Neuronal stem cell (in vitro differentiated cells): ENCODE measurements around the gene CRLF2.
A peak's percentile ranks its signal among the peaks of the same experiment; 100 is the strongest.

ENCODE experiments used
- DNase-seq: peaks from one replicate; pipeline ENCODE4 v3.0.0-alpha.2; 2013; ENCODE audit warnings: low spot score
- H2AFZ ChIP-seq: one replicate; pipeline ENCODE4 v1.6.1; 2013; ENCODE audit warnings: mild to moderate bottlenecking, low read length, inconsistent platforms
- H2AK5ac ChIP-seq: 2 replicates; pipeline ENCODE4 v1.6.1; 2013; ENCODE audit warnings: low read depth, mild to moderate bottlenecking, inconsistent platforms, low read length, moderate library complexity, mixed read lengths
- H2BK120ac ChIP-seq: 2 replicates; pipeline ENCODE4 v1.6.1; 2013; ENCODE audit warnings: low read depth, mild to moderate bottlenecking, inconsistent platforms, low read length, moderate library complexity, mixed read lengths
- H2BK12ac ChIP-seq: one replicate; pipeline ENCODE4 v1.6.1; 2013; ENCODE audit warnings: low read length, inconsistent platforms
- H2BK15ac ChIP-seq: 2 replicates; pipeline ENCODE4 v1.6.1; 2013; ENCODE audit warnings: mild to moderate bottlenecking, low read length, inconsistent platforms, mixed read lengths
- H2BK5ac ChIP-seq: one replicate; pipeline ENCODE4 v1.6.1; 2013; ENCODE audit warnings: inconsistent platforms, mild to moderate bottlenecking, low read length, moderate library complexity
- H3K14ac ChIP-seq: one replicate; pipeline ENCODE4 v1.6.1; 2013; ENCODE audit warnings: low read length, inconsistent platforms
- H3K18ac ChIP-seq: 2 replicates; pipeline ENCODE4 v1.6.1; 2013; ENCODE audit warnings: low read length, inconsistent platforms
- H3K23ac ChIP-seq: 2 replicates; pipeline ENCODE4 v1.6.1; 2013; ENCODE audit warnings: low read depth, mild to moderate bottlenecking, mixed read lengths, low read length, inconsistent platforms; ENCODE audit not compliant: poor library complexity
- H3K27ac ChIP-seq: replicated peaks from 3 replicates; pipeline ENCODE4 v1.5.1; 2013; ENCODE audit warnings: low read length, inconsistent platforms
- H3K27me3 ChIP-seq, 3 experiments: 2 replicates each; pipeline ENCODE4 v1.6.1; 2013; ENCODE audit warnings: low read length in 3 of 3, mild to moderate bottlenecking in 2 of 3, inconsistent platforms in 1 of 3, low read depth in 1 of 3, mixed read lengths in 1 of 3, moderate library complexity in 1 of 3; ENCODE audit not compliant: control insufficient read depth in 3 of 3, insufficient read depth in 3 of 3
- H3K36me3 ChIP-seq, 2 donors: replicated peaks in 1 of 2; 2 replicates each; pipeline ENCODE4 v1.6.1; 2013; ENCODE audit warnings: low read length in 2 of 2; ENCODE audit not compliant: control insufficient read depth in 2 of 2, insufficient read depth in 2 of 2
- H3K4ac ChIP-seq: 2 replicates; pipeline ENCODE4 v1.6.1; 2013; ENCODE audit warnings: inconsistent platforms, mild to moderate bottlenecking, low read length, moderate library complexity
- H3K4me1 ChIP-seq, 2 donors: 1 replicate in 1 of 2; 2 replicates in 1 of 2; pipeline ENCODE4 v1.6.1; 2013; ENCODE audit warnings: low read length in 2 of 2, low read depth in 1 of 2; ENCODE audit not compliant: control insufficient read depth in 2 of 2, insufficient read depth in 1 of 2
- H3K4me2 ChIP-seq: one replicate; pipeline ENCODE4 v1.6.1; 2013; ENCODE audit warnings: mild to moderate bottlenecking, low read length, inconsistent platforms; ENCODE audit not compliant: insufficient read depth, poor library complexity, severe bottlenecking
- H3K4me3 ChIP-seq, 2 donors: 2 replicates each; pipeline ENCODE4 v1.5.1; 2013; ENCODE audit warnings: low read length in 2 of 2, mild to moderate bottlenecking in 2 of 2, inconsistent platforms in 1 of 2, moderate library complexity in 1 of 2
- H3K79me1 ChIP-seq: one replicate; pipeline ENCODE4 v1.6.1; 2013; ENCODE audit warnings: low read depth, mild to moderate bottlenecking, inconsistent platforms, low read length, moderate library complexity
- H3K9ac ChIP-seq: one replicate; pipeline ENCODE4 v1.6.1; 2013; ENCODE audit warnings: mild to moderate bottlenecking, low read depth, low read length, inconsistent platforms; ENCODE audit not compliant: poor library complexity
- H3K9me3 ChIP-seq, 2 donors: replicated peaks in 1 of 2; 2 replicates each; pipeline versions ENCODE3 to v1.6.1; 2013; ENCODE audit warnings: low read length in 2 of 2, mild to moderate bottlenecking in 2 of 2, inconsistent platforms in 1 of 2, low read depth in 1 of 2, mixed read lengths in 1 of 2, moderate library complexity in 1 of 2; ENCODE audit not compliant: control insufficient read depth in 2 of 2, insufficient read depth in 1 of 2
- H4K8ac ChIP-seq: one replicate; pipeline ENCODE4 v1.6.1; 2013; ENCODE audit warnings: low read depth, mild to moderate bottlenecking, inconsistent platforms, low read length, moderate library complexity
- H4K91ac ChIP-seq: one replicate; pipeline ENCODE4 v1.6.1; 2013; ENCODE audit warnings: low read length, low read depth, mild to moderate bottlenecking, inconsistent platforms; ENCODE audit not compliant: poor library complexity
- WGBS, 2 donors: extraction: QIAGEN DNeasy Blood & Tissue Kit; methylation state at CpG; one replicate each; pipeline ENCODE4 v1.1.7; 2013; ENCODE audit warnings: missing lambda C conversion rate in 2 of 2, mixed read lengths in 1 of 2; ENCODE audit not compliant: insufficient read length in 2 of 2, insufficient replicate concordance in 1 of 2; ENCODE audit errors: extremely low coverage in 2 of 2; 5-methylcytosine and 5-hydroxymethylcytosine counted together

The CRLF2 gene

DNA sequence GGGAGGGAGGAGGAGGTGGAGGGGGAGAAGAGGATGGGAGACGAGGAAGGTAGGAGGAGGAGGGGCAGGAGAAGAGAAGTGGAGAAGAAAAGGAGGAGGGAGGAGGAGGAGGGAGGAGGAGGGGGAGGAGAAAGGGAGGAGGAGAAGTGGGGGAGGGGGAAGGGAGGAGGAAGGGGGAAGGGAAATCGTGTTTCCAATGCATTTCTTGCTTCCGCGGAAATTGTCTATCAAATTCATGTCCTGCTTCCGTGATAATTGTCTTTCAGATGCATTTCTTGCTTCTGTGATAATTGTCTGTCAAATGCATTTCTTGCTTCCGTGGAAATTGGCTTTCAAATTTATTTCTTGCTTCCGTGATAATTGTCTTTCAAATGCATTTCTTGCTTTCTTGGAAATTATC is 43.3 kb downstream of the CRLF2 start:
- Histone ChIP-seq H3K4me1 (peaks cover 0 to 3% of the 10 kb centered on the region in 2 donors), H2BK12ac (no peak overlapping the region), H3K9ac (no peak overlapping the region), H3K27ac (no peak overlapping the region), H3K36me3 (no peaks in the 10 kb centered on the region), H2BK120ac (no peak overlapping the region), H3K18ac (no peak overlapping the region), H3K27me3 (peaks cover 0 to 12% (median 0%) of the 10 kb centered on the region in 3 experiments), H2BK5ac (no peak overlapping the region), H3K23ac (no peak overlapping the region), H2AK5ac (no peak overlapping the region), H4K8ac (no peak overlapping the region), H3K9me3 (no peaks in the 10 kb centered on the region), H2BK15ac (no peak overlapping the region), H4K91ac (no peak overlapping the region), H3K4me2 (no peak overlapping the region), H3K79me1 (no peaks in the 10 kb centered on the region), H3K4ac (no peak overlapping the region), H3K4me3 (no peak overlapping the region), H3K14ac (no peak overlapping the region), H2AFZ (no peak overlapping the region)
- WGBS, 2 donors = no CpG with 5 or more reads among the region's 7 CpGs
- no peak for DNase-seq

DNA sequence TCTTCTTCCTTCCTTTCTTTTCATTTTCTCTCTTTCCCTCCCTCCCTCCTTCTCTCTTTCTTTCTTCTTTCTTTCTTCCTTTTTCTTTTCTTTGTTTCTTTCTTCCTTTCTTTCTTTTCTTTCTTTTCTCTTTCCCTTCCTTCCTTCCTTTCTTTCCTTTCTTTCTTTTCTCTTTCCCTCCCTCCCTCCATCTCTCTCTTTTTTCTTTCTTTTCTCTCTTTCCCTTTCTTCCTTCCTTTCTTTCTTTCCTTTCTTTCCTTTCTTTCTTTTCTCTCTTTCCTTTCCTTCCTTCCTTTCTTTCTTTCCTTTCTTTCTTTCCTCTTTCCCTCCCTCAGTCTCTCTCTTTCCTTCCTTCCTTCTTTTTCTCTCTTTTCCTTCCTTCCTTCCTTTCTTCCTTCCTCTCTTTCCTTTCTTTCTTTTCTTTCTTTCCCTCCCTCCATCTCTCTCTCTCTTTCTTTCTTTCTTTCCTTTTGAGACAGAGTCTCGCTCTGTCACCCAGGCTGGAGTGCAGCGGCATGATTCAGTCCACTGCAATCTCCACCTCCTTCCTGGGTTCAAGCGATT is 44.4 kb downstream of the CRLF2 start:
- no peak overlapping the region for H2AK5ac ChIP-seq
- no peak overlapping the region for H3K9ac ChIP-seq
- H3K14ac ChIP-seq = no peak overlapping the region
- no peak overlapping the region for H4K8ac ChIP-seq
- H3K27ac ChIP-seq = no peak overlapping the region
- H4K91ac ChIP-seq = no peak overlapping the region
- H2BK15ac ChIP-seq = no peak overlapping the region
- H2BK5ac ChIP-seq = no peak overlapping the region
- H3K4me1 ChIP-seq = peaks cover 0 to 3% of the 10 kb centered on the region in 2 donors
- peaks cover 0 to 11% (median 0%) of the 10 kb centered on the region in 3 experiments for H3K27me3 ChIP-seq
- no peaks in the 10 kb centered on the region for H3K9me3 ChIP-seq
- no peak for DNase-seq
- H2BK120ac ChIP-seq = no peak overlapping the region
- no CpG with 5 or more reads among the region's 3 CpGs for WGBS, 2 donors
- H3K4me3 ChIP-seq = no peak overlapping the region
- no peaks in the 10 kb centered on the region for H3K79me1 ChIP-seq
- no peak overlapping the region for H2BK12ac ChIP-seq
- H3K4me2 ChIP-seq = no peak overlapping the region
- H3K23ac ChIP-seq = no peak overlapping the region
- H3K36me3 ChIP-seq = no peaks in the 10 kb centered on the region
- H3K4ac ChIP-seq = no peak overlapping the region
- no peak overlapping the region for H2AFZ ChIP-seq
- no peak overlapping the region for H3K18ac ChIP-seq

DNA sequence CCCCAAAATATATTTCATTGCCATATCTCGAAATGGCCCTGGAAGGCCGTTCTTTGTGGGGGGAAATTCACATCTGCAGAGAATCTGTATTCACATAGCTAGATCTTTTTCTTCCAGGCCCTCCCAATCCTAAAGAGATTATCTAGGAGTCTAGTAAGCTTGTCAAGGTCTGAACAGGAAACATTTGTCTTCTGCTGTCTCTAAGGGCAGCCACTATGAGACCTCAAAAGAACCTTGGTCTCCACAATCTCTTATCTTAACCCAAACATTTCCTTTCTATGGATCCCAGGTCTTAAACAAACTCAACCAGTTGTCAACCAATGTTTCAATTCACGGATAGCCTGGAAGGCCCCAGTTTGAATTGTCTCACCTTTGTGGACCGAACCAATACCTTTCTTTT is 45.0 kb downstream of the CRLF2 start:
- WGBS, 2 donors = no CpG with 5 or more reads among the region's 4 CpGs
- DNase-seq = no peak

DNA sequence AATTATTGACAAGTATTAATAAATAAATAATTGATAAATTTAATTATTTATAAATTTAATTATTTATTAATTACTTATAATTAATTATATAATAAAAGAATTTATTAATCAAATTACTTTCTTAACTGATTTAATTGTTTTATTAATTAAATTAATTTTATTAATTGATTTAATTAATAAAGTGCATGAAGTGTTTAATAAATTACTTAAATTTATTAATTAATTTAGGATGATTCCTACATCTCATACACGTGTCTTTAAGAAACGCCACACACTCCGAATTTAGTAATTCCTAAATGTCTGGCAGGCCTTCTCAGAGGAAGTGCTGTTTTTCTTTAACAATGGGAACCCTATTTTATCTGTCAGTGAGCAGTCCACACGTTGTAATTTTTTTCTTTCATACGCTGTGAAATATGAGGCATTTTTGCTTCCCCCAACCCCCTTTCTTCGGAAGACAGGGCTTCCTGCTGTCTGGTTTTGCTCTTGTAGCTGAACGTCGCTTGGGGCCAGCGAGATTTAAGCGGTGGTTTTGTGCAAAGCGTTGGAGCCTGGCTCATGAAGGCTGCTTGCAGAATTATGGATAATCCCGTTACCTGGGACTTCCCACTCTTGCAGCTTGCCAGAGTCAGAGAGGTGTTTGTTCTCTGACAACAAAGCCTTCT is 46.8 kb downstream of the CRLF2 start:
- Histone ChIP-seq H3K9me3 (no peaks in the 10 kb centered on the region), H2BK5ac (no peak overlapping the region), H3K4me2 (no peak overlapping the region), H3K79me1 (no peaks in the 10 kb centered on the region), H3K18ac (no peak overlapping the region), H4K91ac (no peak overlapping the region), H3K23ac (no peak overlapping the region), H3K36me3 (no peaks in the 10 kb centered on the region), H2BK120ac (no peak overlapping the region), H3K14ac (no peak overlapping the region), H3K4ac (no peak overlapping the region), H3K9ac (no peak overlapping the region), H2AK5ac (no peak overlapping the region), H3K27me3 (peaks cover 0 to under 1% (median 0%) of the 10 kb centered on the region in 3 experiments), H4K8ac (no peak overlapping the region), H2AFZ (peak overlapping the region; percentile 68), H2BK12ac (no peak overlapping the region), H3K4me1 (peaks cover 0 to 3% of the 10 kb centered on the region in 2 donors), H2BK15ac (no peak overlapping the region), H3K4me3 (no peak overlapping the region), H3K27ac (peak overlapping the region; percentile 48)
- no peak for DNase-seq
- WGBS, 2 donors = no CpG with 5 or more reads among the region's 12 CpGs

More for the DNA sequence above, 45.0 kb downstream of the CRLF2 start:
- no peak overlapping the region for H3K18ac ChIP-seq
- no peaks in the 10 kb centered on the region for H3K9me3 ChIP-seq
- no peak overlapping the region for H3K4ac ChIP-seq
- no peak overlapping the region for H4K91ac ChIP-seq
- H2AK5ac ChIP-seq = no peak overlapping the region
- no peak overlapping the region for H4K8ac ChIP-seq
- H3K4me1 ChIP-seq = peaks cover 0 to 3% of the 10 kb centered on the region in 2 donors
- no peaks in the 10 kb centered on the region for H3K79me1 ChIP-seq
- H3K23ac ChIP-seq = no peak overlapping the region
- no peak overlapping the region for H2BK5ac ChIP-seq
- no peak overlapping the region for H2BK120ac ChIP-seq
- H2BK15ac ChIP-seq = no peak overlapping the region
- H3K4me3 ChIP-seq = no peak overlapping the region
- H3K36me3 ChIP-seq = no peaks in the 10 kb centered on the region
- no peak overlapping the region for H3K14ac ChIP-seq
- no peak overlapping the region for H3K4me2 ChIP-seq
- peaks cover 0 to 6% (median 0%) of the 10 kb centered on the region in 3 experiments for H3K27me3 ChIP-seq
- H2BK12ac ChIP-seq = no peak overlapping the region
- no peak overlapping the region for H3K27ac ChIP-seq
- no peak overlapping the region for H2AFZ ChIP-seq
- H3K9ac ChIP-seq = no peak overlapping the region
